Epithelial cell of umbilical artery (primary cell): Measurements from ENCODE around the gene MAPRE2. TPM values are rescaled to one million over a fixed set of nuclear protein-coding genes. Genes with fewer than 3 reads are reported as not detected.

Experiments
- total RNA-seq: library from RNA; depleted of rRNA; stranded (reverse); fragments of >200 nt; gene quantifications from 2 replicates; pipeline ENCODE4 v1.2.3, GENCODE V29; 2014

Gene MAPRE2
- 29.2 and 41.0 TPM in 2 replicates for total RNA-seq

GRCh38 chr18:35040988-35041814, at the start of gene MAPRE2:
MAPRE2 (plus strand) TSS chr18:35041413; CDS start chr18:35041540, 127 bp downstream.

Other genes with a start within 250 kb of the MAPRE2 start
- 2.3 and 4.7 TPM in 2 replicates for gene ZNF397, start 199.6 kb downstream of the MAPRE2 start, total RNA-seq
- 9.4 and 13.2 TPM in 2 replicates for gene ZSCAN30, start 248.8 kb downstream of the MAPRE2 start, total RNA-seq